NOMO-1 treated with DMSO at 0.1 percent for 48 hours (cell line): ENCODE data around the gene GVQW3.
"Not testable (repeated sequence)": the region's sequence is repeated elsewhere in the genome, so short reads cannot be mapped to it uniquely, and the experiment has no call there.

ENCODE experiments used
- DNase-seq: peaks from one replicate; lab custom pipeline; 2025; ENCODE audit not compliant: unreplicated experiment; lab: John Stamatoyannopoulos, UW

GVQW3 gene

DNA sequence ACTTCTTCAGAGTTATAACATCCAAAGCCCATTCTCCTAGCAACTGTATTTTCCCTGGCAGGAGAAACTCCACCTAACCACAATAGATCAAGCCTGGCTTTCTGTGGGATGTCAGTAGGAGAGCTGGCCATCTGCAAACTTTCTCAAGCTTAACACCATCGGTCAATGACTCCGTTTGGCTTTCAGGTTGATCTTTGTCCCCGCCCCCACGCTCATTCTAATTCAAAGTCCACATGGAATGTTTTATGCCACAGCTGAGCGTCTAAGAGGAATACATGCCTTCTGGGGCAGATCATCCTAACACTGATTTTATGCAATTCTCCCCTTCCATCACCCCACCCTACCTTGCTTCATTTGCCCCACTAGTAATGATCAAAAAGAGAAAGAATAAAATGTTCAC lies 4.8 kb downstream of the GVQW3 start:
- no peak for DNase-seq

DNA sequence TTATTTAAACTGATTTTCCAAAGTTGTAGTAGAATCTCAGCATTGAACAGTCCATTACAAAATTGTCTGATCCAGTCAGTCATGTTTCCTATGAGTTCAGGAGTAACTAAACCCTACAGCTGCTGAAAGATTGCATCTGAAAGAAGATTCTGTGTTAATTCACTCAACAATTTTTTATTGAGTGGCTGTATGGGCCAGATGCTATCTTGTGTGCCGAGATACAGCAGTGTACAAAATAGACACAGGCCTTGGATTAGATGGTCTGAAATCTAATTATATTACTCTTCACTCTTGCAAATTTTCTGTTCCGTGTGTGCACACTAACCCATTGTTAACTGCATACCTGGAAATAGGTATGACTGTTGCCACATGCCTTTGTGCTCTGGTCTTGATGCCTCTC lies 7.3 kb downstream of the GVQW3 start:
- DNase-seq = no peak

DNA sequence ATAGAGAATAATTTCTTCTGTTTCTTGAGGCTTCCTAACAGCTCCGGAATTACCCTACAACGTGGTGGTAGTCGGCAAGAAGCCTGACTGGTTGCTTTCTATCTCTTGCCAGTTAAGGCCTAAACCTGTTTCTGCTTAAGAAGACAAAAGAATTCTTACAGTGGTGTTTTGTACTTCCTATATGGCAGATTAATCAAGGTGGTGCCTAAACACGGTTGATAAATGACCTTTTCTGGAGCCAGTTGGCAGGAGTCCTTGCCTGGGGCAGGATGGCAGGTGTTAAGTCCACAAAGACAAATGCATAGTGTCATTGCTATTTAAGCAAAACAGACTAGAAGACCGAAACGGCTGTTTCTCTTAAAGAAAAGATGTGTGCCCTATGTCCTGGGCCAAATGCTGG lies 9.9 kb downstream of the GVQW3 start:
- DNase-seq = no peak

DNA sequence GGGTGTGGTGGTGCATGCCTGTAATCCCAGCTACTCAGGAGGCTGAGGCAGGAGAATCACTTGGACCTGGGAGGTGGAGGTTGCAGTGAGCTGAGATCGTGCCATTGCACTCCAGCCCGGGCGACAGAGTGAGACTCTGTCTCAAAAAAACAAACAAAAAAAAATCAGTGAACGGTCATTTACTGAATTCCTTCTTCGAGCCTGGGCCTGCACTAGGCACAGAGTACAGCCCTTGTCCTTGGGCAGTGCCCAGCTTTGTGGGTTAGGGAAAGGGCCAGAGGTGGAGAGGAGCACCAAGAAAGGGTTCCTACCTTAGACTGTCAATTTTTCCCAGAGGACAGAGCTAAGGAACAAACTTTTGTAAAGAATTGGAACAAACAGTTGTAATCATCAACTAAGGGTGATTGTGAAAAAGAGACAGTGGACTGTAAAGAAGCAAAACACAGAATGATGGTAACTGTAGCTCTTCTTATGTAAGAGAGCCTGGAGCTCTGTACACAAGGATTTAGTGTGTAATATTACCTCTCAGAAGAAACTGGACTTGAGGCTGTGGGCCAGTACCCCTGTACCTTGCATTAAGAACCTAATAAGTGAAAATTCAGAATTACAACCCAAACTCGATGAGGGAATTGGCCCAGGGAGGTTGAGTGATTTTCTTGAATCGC lies 10.8 kb downstream of the GVQW3 start:
- no peak for DNase-seq

DNA sequence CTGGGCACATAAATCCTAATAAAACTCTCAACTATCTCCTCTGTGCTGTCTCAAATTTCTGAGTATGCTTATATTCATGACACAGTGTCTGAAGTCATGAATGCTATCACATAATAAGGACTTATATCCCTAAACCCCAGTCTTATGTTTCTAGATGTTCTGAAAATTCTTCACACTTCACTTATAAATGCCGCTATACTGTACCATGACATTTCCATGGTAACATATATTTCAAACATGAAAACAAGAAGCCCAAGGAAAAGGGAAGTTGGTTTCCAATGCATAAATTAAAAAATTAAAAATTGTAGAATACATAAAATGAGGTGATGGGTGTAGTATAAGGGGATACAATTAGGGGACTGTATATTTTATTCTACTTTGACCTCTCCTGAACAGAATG lies 11.7 kb downstream of the GVQW3 start:
- peak; percentile 45 for DNase-seq

DNA sequence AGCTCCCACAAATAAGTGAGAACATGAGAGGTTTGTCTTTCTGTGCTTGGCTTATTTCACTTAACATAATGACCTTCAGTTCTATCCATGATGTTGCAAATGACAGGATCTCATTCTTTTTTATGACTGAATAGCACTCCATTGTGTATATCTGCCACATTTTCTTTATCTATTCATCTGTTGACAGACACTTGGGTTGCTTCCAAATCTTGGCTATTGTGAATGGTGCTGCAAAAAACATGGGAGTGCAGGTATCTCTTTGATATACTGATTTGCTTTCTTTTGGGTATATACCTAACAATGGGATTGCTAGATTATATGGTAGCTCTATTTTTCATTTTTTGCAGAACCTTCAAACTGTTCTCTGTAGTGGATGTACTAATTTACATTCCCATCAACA lies 13.3 kb downstream of the GVQW3 start:
- no peak for DNase-seq

DNA sequence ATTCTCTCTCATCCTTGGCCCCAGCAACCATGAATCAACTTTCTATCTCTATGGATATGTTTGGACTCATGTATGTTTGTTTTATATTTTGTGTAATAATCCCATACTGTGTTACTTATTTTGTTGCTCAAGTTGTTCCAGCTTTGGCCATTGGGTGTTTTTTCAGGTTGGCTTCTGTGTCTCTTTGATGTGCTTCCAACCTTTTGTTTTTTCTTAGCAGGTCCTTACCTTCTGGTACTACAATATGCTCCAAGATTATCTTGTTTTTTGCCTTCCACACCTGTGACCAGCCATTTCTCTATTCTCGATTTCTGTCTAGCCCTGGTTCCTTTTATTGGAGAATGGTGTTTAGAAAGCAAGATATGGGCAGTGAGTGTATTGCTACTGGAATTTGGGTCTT lies 14.2 kb downstream of the GVQW3 start:
- no peak for DNase-seq

DNA sequence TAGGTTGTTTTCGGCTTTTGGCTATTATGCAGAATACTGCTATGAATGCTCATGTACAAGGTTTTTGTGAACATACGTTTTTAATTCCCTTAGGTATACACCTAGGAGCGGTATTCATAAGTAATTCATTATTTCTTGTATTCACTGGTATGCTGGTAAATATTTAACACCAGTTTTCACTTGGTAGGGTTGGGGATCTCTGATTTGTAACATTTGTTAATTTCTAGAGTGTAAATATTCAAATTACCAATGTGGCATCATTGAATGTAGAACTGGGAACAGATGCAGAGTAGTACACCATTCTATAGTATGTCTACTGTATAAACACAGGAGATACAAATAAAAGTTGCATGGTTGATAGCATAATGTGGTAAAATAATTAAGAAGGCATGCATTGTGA lies 16.3 kb downstream of the GVQW3 start:
- DNase-seq = no peak

DNA sequence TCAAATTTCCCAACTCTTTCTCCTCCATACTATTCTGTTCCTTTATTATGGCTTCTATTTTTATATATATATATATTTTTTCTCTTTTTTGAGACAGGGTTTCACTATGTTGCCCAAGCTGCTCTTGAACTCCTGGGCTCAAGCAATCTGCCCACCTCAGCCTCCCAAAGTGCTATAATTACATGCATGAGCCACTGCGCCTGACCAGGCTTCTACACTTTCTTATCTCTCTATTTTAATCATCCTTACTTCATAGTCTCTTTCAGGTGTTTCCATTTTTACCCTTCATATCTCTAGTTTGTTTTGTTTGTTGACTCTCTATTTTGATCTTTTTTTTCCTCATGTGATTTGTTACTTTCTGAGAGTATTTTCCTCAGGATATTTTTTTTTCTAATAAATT lies 19.8 kb downstream of the GVQW3 start:
- DNase-seq = no peak

DNA sequence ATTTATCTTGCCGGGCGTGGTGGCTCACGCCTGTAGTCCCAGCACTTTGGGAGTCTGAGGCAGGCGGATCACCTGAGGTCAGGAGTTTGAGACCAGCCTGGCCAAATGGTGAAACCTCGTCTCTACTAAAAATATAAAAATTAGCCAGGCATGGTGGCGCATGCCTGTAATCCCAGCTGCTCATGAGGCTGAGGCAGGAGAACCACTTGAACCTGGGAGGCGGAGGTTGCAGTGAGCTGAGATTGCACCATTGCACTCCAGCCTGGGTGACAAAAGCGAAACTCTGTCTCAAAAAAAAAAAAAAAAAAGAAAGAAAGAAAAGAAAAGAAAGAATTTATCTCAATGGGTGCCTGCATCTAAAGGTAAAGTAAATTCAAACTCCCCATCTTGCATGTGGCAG lies 20.4 kb downstream of the GVQW3 start:
- not testable (repeated sequence) for DNase-seq

DNA sequence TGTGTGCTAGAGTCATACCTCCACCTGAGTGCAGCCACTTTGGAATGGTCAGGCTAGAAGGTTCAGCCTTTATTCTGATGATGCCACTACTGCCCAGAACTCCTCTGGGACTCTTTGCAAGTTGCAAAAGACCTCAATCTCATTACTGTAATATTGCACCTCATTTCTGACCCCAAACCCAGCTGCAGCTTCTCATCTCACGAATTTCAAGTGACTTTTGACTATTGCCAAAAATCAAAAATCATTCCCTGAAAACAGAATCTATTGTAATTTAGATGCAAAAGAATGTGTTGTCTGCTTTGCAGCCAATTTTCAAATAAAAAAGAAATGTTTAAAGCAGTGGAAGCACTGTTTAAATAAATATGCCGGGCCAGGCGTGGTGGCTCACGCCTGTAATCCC lies 25.2 kb downstream of the GVQW3 start:
- DNase-seq = no peak

DNA sequence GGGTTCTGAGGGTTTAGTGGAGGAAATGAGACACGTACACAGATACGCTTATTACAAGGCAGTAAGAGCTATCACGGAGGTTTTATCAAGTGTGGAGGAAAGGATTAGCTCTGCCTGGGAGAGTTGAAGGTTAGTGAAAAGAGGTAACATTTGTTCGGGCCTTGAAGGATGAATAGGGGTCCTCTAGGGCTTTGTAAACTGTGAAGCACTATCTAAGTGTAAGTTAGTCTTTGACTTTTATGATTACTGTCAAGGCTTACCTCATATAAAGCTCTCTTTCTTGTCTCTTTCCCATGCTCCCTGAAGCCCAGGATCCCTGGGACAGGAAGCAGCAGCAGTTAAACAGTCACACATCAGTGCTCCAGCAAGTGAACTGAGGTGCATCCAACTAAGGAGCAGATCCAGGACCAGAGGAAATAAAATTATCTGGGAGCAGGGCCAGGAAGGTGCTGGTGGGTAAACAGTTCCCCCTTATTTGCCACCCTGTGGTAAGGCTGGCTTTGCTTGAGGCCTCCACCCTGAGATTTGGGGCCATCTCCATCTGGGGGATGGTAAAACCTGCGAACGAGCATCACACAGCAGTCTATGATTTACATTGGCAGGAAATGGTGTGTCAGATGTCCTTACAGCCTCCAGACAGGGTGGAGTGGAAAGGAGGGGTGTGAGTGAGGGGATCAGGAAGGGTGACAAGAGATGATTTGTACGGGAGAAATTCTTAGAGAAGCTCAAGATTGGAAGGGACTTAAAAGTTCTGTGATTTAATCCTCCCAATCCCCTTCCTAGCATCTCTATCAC lies 27.2 kb downstream of the GVQW3 start:
- no peak for DNase-seq

DNA sequence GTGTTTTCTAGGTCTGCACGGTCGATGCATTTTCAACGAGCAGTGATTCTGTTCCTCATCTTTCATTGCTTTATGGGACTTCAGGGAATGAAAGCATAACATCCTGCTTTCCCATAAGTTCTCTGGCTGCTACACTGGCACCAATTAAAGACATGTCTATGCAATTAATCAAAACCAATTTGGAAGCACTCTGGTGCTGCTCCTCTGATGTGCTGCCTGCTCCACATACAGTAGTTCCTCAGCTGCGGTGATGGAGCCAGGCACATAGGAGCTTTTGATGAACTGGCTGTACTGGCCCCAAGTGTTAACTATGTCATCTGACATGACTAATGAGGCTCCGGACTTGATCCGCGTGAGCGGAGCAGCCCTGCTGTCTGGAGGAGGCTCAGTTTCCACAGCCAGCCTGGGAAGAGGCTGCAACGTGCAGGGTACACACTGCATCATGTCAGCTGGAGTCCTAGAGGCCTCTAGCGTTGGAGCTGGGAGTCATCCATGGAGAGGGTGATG lies 29.8 kb downstream of the GVQW3 start:
- DNase-seq = no peak

DNA sequence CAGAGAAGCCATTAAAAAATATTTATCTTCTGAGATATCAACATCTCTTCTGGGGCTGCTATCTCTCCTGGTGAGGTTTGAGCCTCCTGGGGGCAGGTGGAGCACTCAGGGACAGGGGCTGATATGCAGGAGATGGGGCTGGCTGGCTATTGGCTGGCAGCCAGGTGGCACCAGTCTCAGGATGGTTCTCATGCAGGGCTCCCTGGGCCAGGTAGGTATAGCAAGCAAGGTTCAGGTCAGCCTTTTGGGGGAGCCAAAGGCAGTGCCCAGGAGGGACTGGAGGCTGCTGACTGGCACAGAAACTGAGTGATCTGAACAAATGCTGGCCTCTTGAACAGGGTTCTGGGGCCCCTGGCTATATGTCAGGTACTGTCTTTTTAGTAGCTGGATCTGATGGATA lies 34.0 kb downstream of the GVQW3 start:
- no peak for DNase-seq

DNA sequence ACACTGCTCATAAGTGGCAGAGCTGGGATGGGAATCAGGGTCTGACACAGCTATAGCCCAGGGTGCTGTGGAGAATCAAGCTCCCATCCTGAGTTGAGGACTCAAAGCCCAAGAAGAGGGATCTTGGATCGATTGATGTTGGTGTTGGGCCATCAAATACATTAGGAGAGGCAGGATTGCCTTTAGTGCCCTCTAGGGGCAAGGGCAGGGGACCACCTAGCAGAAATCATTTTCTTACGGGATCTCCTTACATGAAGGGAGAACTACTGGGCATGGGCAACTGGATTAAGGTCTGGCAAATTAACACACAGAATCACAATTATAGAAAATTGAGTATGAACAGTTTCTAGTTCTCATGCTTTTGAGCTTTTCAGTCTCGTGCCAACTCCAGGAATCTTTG lies 38.8 kb downstream of the GVQW3 start:
- peak; percentile 5 for DNase-seq

DNA sequence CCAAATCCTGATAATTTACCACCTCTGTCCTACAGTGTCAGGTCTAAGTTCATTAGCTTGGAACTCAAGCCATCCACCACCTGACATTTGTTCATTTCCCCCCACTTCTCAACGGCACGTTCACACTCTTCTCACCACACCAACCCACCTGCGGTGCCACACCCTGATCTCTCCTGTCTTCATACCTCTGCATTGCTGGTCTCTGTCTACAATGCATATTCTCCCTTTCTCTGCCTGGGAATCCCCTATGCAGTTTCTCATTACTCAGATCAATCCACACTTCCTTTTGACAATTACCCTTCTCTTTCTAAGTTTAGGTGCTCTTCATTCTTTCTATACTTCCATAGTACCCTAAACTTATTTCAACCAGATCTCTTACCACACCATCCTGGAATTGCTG lies 43.3 kb downstream of the GVQW3 start:
- DNase-seq = no peak

DNA sequence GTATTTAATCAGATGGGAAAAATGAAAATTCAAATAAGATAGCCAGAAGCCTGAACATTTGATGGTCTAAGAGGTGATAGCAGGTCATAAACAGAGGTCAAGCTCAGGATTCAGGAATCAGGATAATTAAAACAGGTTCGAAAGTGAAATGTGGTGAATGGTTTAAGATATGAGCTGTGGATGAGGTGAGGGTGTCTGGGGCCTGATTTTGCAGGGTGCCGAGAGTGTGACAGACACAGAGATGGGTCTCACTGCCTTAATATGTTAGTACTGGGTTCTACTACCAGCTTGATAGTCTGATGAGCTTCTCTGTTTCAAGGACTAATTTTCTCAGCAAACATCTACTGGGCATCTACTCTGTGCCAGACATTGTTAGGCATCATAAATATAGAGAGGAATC lies 43.8 kb downstream of the GVQW3 start:
- DNase-seq = no peak

DNA sequence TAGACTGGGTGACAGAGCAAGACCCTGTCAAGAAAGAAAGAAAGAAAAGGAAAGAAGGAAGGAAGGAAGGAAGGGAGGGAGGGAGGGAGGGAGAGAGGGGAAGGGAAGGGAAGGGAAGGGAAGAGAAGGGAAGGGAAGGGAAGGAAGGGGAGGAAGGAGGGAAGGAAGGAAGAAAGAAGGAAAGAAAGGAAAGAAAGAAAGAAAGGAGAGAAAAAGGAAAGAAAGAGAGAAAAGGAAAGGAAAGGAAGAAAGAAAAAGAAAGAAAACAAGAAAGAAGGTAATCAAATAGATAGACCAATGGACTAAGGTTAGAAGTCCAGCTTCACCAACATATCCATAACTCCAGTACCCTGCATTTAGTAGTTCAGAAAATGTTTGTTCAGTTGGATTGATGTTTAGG lies 45.5 kb downstream of the GVQW3 start:
- DNase-seq = no peak

DNA sequence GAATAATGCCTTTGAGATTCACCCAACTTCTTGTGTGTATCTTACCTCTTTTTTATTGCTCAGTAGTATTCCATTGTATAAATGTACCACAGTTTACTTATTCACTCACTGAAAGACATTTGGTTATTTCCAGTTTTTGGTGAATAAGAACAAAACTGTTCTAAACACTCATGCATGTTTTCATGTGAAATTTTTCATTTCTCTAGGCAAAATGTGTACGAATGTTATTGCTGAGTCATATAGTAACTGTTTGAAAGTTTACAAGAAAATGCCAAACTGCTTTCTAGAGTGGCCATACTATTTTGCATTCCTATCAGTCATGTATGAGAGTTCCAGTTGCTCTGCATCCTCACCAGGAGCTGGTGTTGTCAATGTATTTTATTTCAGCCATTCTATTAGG lies 54.9 kb downstream of the GVQW3 start:
- DNase-seq = no peak

DNA sequence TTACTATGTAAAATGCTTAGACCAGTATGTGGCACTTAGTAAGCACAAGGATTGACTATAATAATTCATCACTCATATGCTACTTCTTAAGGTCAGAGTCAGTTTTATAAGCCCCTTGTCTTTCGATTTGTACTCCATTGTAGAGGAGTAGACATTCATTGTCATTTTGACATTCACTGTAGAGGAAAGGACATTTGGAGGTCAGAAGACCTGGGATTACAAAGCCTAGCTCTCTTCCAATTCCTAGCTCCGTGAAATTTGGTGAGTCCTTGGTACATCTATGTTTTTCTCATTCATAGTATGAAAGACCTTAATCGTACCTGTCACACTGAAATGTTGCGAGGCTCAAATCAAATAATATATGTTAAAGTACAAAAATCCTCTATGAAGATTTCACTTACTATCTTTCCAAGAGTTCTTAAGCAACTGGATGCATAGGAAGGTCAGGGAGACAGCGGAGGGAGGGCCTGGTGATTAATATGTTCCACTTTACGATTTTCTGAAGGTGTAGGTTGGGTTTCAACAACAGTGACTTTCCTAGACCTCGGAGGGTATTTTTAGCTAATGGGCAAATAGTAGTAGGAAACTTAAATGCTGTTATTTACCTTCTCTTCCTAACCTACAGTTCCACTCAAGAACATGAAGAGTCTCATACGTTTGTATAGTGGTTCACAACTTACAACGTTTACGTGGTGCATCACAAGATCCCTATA lies 62.3 kb downstream of the GVQW3 start:
- peak; percentile 9 for DNase-seq

DNA sequence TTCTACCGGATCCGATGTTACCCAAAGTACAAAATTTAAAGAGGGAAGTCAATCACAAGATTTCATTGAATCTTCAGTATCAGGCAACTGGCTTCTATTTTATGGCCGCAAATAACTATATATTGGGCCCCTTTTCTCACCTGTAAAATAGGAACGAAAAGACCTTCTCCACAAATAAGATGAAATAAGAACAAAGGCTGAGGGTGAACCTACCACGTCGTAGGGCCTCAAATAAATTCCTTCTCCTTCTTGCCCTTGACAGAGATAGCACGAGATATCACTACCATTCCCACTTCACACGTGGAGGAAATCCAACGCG lies 62.9 kb downstream of the GVQW3 start:
- no peak for DNase-seq
